Body of pancreas (tissue), 4 donors: ENCODE measurements around the gene GIPC2. TPM values are rescaled to one million over a fixed set of nuclear protein-coding genes. Genes with fewer than 3 reads are reported as not detected.

Experiments
- ATAC-seq: fragments of 150-250 bp; one replicate; pipeline ENCODE4 v1.9.1; 2016
- DNase-seq, 4 donors: peaks; one replicate each; pipeline ENCODE4 v3.0.0-alpha.2; 2019
- H3K27ac ChIP-seq, 4 donors: fragments of 200-600 bp; sonication (generic); 1 replicate in 3 of 4; 2 replicates in 1 of 4; pipeline versions ENCODE4 v1.5.1 to v1.6.1; 2016 to 2019; ENCODE audit warnings: mild to moderate bottlenecking in 1 of 4, mixed read lengths in 1 of 4, moderate library complexity in 1 of 4
- H3K27me3 ChIP-seq, 2 donors: fragments of 200-600 bp; sonication (generic); one replicate each; pipeline ENCODE4 v1.6.0; 2016; ENCODE audit warnings: mild to moderate bottlenecking in 1 of 2
- H3K36me3 ChIP-seq, 2 donors: fragments of 200-600 bp; sonication (generic); replicated peaks in 1 of 2; 2 replicates each; pipeline ENCODE4 v1.5.1; 2016; ENCODE audit warnings: low read depth in 2 of 2; ENCODE audit not compliant: insufficient read depth in 1 of 2
- H3K4me1 ChIP-seq: fragments of 200-600 bp; sonication (generic); one replicate; pipeline ENCODE4 v1.6.0; 2016
- H3K4me3 ChIP-seq, 2 donors: fragments of 200-600 bp; sonication (generic); 1 replicate in 1 of 2; 2 replicates in 1 of 2; pipeline ENCODE4 v1.5.1; 2016 to 2019
- H3K9me3 ChIP-seq, 3 donors: fragments of 200-600 bp; sonication (generic); 1 replicate in 2 of 3; 2 replicates in 1 of 3; pipeline ENCODE4 v1.5.1; 2016
- POLR2A ChIP-seq, 3 donors: fragments of 450-650 bp; IDR thresholded peaks; one replicate each; pipeline ENCODE4 v1.6.1; 2016; ENCODE audit warnings: antibody characterized with exemption in 3 of 3, mild to moderate bottlenecking in 2 of 3
- WGBS, 2 donors: methylation state at CpG; one replicate each; pipeline ENCODE4 v1.1.5; 2017; 5-methylcytosine and 5-hydroxymethylcytosine counted together
- intact Hi-C: fragments of 100-400 bp; cut with DNase I; formaldehyde crosslinking; loops from one replicate; pipeline ENCODE4 v1.15.1; 2023
- total RNA-seq, 2 donors: library from RNA; depleted of rRNA; stranded (reverse); fragments of >200 nt; gene quantifications; one replicate each; pipeline ENCODE4 v1.1.0, GENCODE V29; 2016
- TF ChIP-seq, protein P1 (sequence below), 7 experiments: fragments of 450-650 bp in 4 of 7; fragments of 200-600 bp in 3 of 7; sonication (generic) in 3 of 7; IDR thresholded peaks; one replicate each; pipeline ENCODE4 v1.5.1; 2016 to 2019; ENCODE audit warnings: antibody characterized with exemption in 7 of 7

Gene GIPC2
- total RNA-seq, 2 donors from 2014 or later: 19.2 to 20.1 TPM

DNA sequence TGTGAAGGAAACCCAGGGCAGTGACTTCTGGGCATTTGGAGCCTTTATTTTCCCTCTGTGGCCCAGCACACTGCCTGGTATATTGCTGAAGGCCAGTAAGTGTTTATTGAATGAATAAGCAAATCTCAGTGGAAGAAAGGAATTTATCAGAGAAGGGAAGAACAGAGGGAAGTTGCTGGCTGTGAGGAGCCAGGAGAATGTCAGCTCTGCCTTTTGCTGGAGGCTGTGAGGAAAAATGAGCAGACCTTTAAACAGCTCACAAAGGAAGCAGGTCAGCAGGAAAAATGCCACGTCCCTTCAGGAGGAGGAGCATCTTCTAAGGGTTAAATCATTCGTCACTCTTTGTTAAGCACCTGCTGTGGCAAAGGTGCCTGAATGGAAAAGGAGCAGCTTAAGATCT is 75.9 kb downstream of the GIPC2 start:
- ATAC-seq (no peak), DNase-seq (no peak)
- no peaks in the 10 kb centered on the region for H3K4me1 ChIP-seq
- 80 to 84% methylated on average over 2 of the region's 2 CpGs for WGBS, 2 donors
- H3K27me3 ChIP-seq: no peaks in the 10 kb centered on the region
- no peak overlapping the region for H3K27ac ChIP-seq
- H3K9me3 ChIP-seq: no peaks in the 10 kb centered on the region
- intact Hi-C loops: no loop called here
- H3K36me3 ChIP-seq: peaks cover 0 to 2% of the 10 kb centered on the region in 2 donors
- H3K4me3 ChIP-seq: no peak overlapping the region
- TF ChIP-seq, protein P1, sequence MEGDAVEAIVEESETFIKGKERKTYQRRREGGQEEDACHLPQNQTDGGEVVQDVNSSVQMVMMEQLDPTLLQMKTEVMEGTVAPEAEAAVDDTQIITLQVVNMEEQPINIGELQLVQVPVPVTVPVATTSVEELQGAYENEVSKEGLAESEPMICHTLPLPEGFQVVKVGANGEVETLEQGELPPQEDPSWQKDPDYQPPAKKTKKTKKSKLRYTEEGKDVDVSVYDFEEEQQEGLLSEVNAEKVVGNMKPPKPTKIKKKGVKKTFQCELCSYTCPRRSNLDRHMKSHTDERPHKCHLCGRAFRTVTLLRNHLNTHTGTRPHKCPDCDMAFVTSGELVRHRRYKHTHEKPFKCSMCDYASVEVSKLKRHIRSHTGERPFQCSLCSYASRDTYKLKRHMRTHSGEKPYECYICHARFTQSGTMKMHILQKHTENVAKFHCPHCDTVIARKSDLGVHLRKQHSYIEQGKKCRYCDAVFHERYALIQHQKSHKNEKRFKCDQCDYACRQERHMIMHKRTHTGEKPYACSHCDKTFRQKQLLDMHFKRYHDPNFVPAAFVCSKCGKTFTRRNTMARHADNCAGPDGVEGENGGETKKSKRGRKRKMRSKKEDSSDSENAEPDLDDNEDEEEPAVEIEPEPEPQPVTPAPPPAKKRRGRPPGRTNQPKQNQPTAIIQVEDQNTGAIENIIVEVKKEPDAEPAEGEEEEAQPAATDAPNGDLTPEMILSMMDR (IDR thresholded peaks at IDR 0.05): no peak
- no peak for TF ChIP-seq POLR2A (IDR thresholded peaks at IDR 0.05)

DNA sequence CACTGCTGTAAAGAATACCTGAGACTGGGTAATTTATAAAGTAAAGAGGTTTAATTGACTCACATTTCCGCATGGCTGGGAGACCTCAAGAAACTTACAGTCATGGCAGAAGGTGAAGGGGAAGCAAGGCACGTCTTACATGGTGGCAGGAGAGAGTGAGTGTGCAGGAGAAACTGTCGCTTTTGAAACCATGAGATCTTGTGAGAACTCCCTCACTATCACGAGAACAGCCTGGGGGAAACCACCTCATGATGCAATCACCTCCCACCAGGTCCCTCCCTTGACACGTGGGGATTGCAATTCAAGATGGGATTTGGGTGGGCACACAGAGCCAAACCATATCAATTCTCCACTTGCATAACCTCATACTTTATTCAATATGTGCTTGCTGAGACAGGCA is 76.6 kb downstream of the GIPC2 start:
- WGBS, 2 donors: 79 to 89% methylated on average over 5 of the region's 5 CpGs
- no peak overlapping the region for H3K4me3 ChIP-seq
- no peaks in the 10 kb centered on the region for H3K9me3 ChIP-seq
- ATAC-seq (no peak), DNase-seq (no peak)
- H3K27ac ChIP-seq: no peak overlapping the region
- TF ChIP-seq, protein P1 (IDR thresholded peaks at IDR 0.05): no peak
- TF ChIP-seq POLR2A (IDR thresholded peaks at IDR 0.05): no peak
- no peaks in the 10 kb centered on the region for H3K27me3 ChIP-seq
- peaks cover 0 to 2% of the 10 kb centered on the region in 2 donors for H3K36me3 ChIP-seq
- no peaks in the 10 kb centered on the region for H3K4me1 ChIP-seq
- intact Hi-C loops: no loop called here

DNA sequence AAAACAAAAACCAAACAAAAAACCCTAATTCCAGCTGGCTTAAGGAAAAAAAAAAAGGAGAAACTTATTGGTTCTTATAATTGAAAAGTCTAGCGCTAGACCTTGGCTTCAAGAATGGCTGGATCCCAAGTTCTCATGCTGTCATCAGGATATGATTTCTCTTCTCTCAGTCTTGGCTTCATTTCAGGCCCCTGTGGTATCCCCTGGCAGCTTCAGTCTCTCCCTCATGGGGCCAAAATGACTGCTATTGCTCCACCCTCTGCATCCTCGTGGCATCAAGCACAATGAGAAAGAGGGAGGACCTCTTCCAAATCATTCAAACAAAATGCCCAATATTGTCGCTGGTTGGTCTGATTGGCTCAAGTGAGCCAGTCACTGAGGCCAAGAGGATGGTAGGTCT is 80.7 kb downstream of the GIPC2 start:
- intact Hi-C loops: no loop called here
- no peaks in the 10 kb centered on the region for H3K9me3 ChIP-seq
- H3K27me3 ChIP-seq: no peaks in the 10 kb centered on the region
- no peak overlapping the region for H3K4me3 ChIP-seq
- peaks cover 0 to 5% of the 10 kb centered on the region in 2 donors for H3K36me3 ChIP-seq
- no peak for ATAC-seq
- H3K27ac ChIP-seq: no peak overlapping the region
- TF ChIP-seq, protein P1 (IDR thresholded peaks at IDR 0.05): no peak
- no peak for TF ChIP-seq POLR2A (IDR thresholded peaks at IDR 0.05)
- no peaks in the 10 kb centered on the region for H3K4me1 ChIP-seq
- WGBS, 2 donors: 84 to 88% methylated on average over 3 of the region's 3 CpGs
- DNase-seq: no peak

DNA sequence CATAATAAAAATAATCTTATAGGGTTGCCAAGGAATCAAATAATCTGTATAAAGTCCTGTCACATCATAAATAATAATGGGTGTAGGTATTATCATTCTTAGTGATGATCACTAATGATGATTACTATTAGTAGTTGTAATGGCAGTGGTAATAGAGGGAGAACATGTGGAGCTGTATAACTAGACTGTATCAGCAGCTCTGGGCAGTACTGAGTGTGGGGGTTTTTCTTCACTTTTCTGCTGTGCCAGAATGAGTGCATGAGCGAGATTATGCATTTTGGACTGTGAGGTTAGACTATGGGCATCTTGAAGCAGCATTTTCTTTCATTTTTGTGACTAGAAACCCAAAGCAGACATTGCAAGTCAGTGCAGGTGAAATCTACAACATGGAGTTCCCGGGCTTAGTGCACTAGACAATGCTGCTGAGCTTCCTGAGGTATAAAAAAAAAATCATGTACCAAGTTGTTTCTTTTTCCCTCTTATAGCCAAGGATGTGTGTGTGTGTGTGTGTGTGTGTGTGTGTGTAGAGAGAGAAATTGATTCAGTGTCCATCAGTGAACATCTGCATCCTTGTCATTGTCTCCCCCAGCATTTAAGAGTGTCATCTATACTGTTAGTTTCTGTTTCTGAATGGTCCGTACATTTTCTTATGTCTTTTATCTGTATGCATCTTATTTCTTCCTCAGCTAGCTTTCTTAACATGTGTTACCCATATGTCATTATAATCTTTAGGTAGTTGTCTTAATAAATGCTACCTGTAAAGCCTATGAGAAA is 86.6 kb downstream of the GIPC2 start:
- Histone ChIP-seq H3K4me3 (no peak overlapping the region), H3K27me3 (no peaks in the 10 kb centered on the region), H3K36me3 (peaks cover 0 to 5% of the 10 kb centered on the region in 2 donors), H3K27ac (no peak overlapping the region), H3K4me1 (no peaks in the 10 kb centered on the region), H3K9me3 (no peaks in the 10 kb centered on the region)
- DNase-seq (no peak), ATAC-seq (no peak)
- TF ChIP-seq, protein P1 (IDR thresholded peaks at IDR 0.05): no peak
- TF ChIP-seq POLR2A (IDR thresholded peaks at IDR 0.05): no peak
- intact Hi-C loops: no loop called here
- 81 to 88% methylated on average over 3 of the region's 3 CpGs for WGBS, 2 donors

DNA sequence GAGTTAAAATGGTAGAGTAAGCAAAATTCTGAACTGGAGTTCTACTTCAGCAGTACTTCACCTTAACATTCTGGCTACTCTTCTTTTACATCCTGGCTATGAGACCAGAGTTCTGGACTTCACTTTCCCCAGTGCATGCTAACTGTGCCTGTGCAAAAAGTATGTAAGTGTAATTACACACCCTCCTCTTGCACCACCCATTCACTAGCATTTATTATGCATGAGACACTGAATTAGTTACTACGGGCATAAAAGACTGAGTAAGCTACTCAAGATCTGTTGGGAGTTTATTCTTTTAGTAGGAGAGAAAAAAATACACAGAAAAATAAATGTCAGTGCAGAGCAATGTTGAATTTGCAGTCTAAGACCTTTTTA is 87.2 kb downstream of the GIPC2 start:
- ATAC-seq: no peak
- WGBS, 2 donors: 85 to 90% methylated on average over 1 of the region's 1 CpG

More for the DNA sequence above, 87.2 kb downstream of the GIPC2 start:
- no peaks in the 10 kb centered on the region for H3K4me1 ChIP-seq
- intact Hi-C loops: no loop called here
- H3K27ac ChIP-seq: no peak overlapping the region
- no peak for DNase-seq
- peaks cover 0 to 5% of the 10 kb centered on the region in 2 donors for H3K36me3 ChIP-seq
- TF ChIP-seq, protein P1 (IDR thresholded peaks at IDR 0.05): no peak
- no peak for TF ChIP-seq POLR2A (IDR thresholded peaks at IDR 0.05)
- no peaks in the 10 kb centered on the region for H3K9me3 ChIP-seq
- H3K4me3 ChIP-seq: no peak overlapping the region
- H3K27me3 ChIP-seq: no peaks in the 10 kb centered on the region
